NCI-H82 (cell line): ENCODE measurements around the gene SRP72.
"Not testable (repeated sequence)": the region's sequence is repeated elsewhere in the genome, so short reads cannot be mapped to it uniquely, and the experiment has no call there.

ENCODE experiments used
- DNase-seq: peaks from one replicate; lab custom pipeline; 2025; lab: John Stamatoyannopoulos, UW

SRP72 gene

GRCh38 chr4:56467284-56468096 is at the start of gene SRP72:
TSS of gene SRP72 (plus strand) at chr4:56467617. CDS start at chr4:56467636, 19 bp downstream.
- peak; percentile 91 for DNase-seq

GRCh38 chr4:56424176-56424575 is 43.2 kb upstream of the SRP72 start:
- no peak for DNase-seq

- peak; percentile 14 for DNase-seq
Observed at GRCh38 chr4:56424697-56425514, 42.5 kb upstream of the SRP72 start.

- no peak for DNase-seq
Observed at GRCh38 chr4:56425518-56425917, 41.9 kb upstream of the SRP72 start.

GRCh38 chr4:56426273-56426672 is 41.1 kb upstream of the SRP72 start:
- DNase-seq = no peak

GRCh38 chr4:56427179-56427578 is 40.2 kb upstream of the SRP72 start:
- no peak for DNase-seq

GRCh38 chr4:56430203-56430602 is 37.2 kb upstream of the SRP72 start:
- no peak for DNase-seq

- no peak for DNase-seq
Observed at GRCh38 chr4:56433280-56433679, 34.1 kb upstream of the SRP72 start.

- peak; percentile 81 for DNase-seq
Observed at GRCh38 chr4:56434599-56435139, 32.7 kb upstream of the SRP72 start.

GRCh38 chr4:56435140-56435926 is 32.1 kb upstream of the SRP72 start, which contains the start of gene PPAT:
TSS of gene PPAT (minus strand) at chr4:56435615. CDS start at chr4:56435477, 138 bp downstream.
- DNase-seq = peak; percentile 97

- DNase-seq = no peak
Observed at GRCh38 chr4:56438766-56439165, 28.7 kb upstream of the SRP72 start.

GRCh38 chr4:56440983-56441382 is 26.4 kb upstream of the SRP72 start:
- peak; percentile 3 for DNase-seq

- no peak for DNase-seq
Observed at GRCh38 chr4:56444719-56445118, 22.7 kb upstream of the SRP72 start.

- DNase-seq = no peak
Observed at GRCh38 chr4:56445699-56446098, 21.7 kb upstream of the SRP72 start.

GRCh38 chr4:56448301-56448700 is 19.1 kb upstream of the SRP72 start:
- no peak for DNase-seq

GRCh38 chr4:56449475-56449874 is 17.9 kb upstream of the SRP72 start:
- DNase-seq = not testable (repeated sequence)

- DNase-seq = no peak
Observed at GRCh38 chr4:56450342-56450741, 17.1 kb upstream of the SRP72 start.

- no peak for DNase-seq
Observed at GRCh38 chr4:56460085-56460484, 7.3 kb upstream of the SRP72 start.

- DNase-seq = no peak
Observed at GRCh38 chr4:56462157-56462556, 5.3 kb upstream of the SRP72 start.

GRCh38 chr4:56463711-56464110 is 3.7 kb upstream of the SRP72 start:
- DNase-seq = no peak

- DNase-seq = peak; percentile 5
Observed at GRCh38 chr4:56464581-56464980, 2.8 kb upstream of the SRP72 start.
